GM23338 (cell line): ENCODE results near the gene CCNI. TPM values are rescaled to one million over a fixed set of nuclear protein-coding genes. Genes with fewer than 3 reads are reported as not detected.

ENCODE experiments used
- ATAC-seq: fragments of 200-7000 bp; cut with Tn5 transposase; 3 replicates; pipeline ENCODE4 v1.9.1; 2020
- DNase-seq: peaks from one replicate; pipeline ENCODE4 v3.0.0-alpha.2; 2015; ENCODE audit warnings: low spot score
- H2AFZ ChIP-seq: fragments of 200-600 bp; sonication (generic); 2 replicates; pipeline ENCODE4 v1.8.0; 2016; ENCODE audit warnings: antibody characterized with exemption, mild to moderate bottlenecking, moderate library complexity
- H3F3A ChIP-seq: fragments of 200-600 bp; sonication (generic); replicated peaks from 2 replicates; pipeline ENCODE4 v1.8.0; 2017; ENCODE audit warnings: antibody characterized with exemption, mixed run types, low read depth
- H3K27ac ChIP-seq: fragments of 200-600 bp; sonication (generic); 2 replicates; pipeline ENCODE4 v1.6.1; 2016; ENCODE audit warnings: low read depth
- H3K27me3 ChIP-seq: fragments of 200-600 bp; sonication (generic); 2 replicates; pipeline ENCODE4 v1.8.0; 2016; ENCODE audit warnings: mild to moderate bottlenecking, mixed run types, moderate library complexity; ENCODE audit not compliant: insufficient read depth
- H3K36me3 ChIP-seq: fragments of 200-600 bp; sonication (generic); 2 replicates; pipeline ENCODE4 v1.8.0; 2016; ENCODE audit warnings: mild to moderate bottlenecking; ENCODE audit not compliant: insufficient read depth
- H3K4me1 ChIP-seq: fragments of 200-600 bp; sonication (generic); 2 replicates; pipeline ENCODE4 v1.8.0; 2016; ENCODE audit warnings: mild to moderate bottlenecking, moderate library complexity; ENCODE audit not compliant: insufficient read depth
- H3K4me2 ChIP-seq: fragments of 200-600 bp; sonication (generic); 2 replicates; pipeline ENCODE4 v1.7.1; 2017; ENCODE audit warnings: mixed run types
- H3K4me3 ChIP-seq: fragments of 200-600 bp; sonication (generic); 2 replicates; pipeline ENCODE4 v1.6.1; 2016; ENCODE audit warnings: mixed run types
- H3K79me2 ChIP-seq: fragments of 200-600 bp; sonication (generic); replicated peaks from 2 replicates; pipeline ENCODE4 v1.8.0; 2017; ENCODE audit warnings: mild to moderate bottlenecking; ENCODE audit not compliant: insufficient read depth
- H3K9me2 ChIP-seq: fragments of 200-600 bp; sonication (generic); 2 replicates; pipeline ENCODE4 v1.8.0; 2017; ENCODE audit not compliant: insufficient read depth
- H4K20me1 ChIP-seq: fragments of 200-600 bp; sonication (generic); replicated peaks from 2 replicates; pipeline ENCODE4 v1.8.0; 2017; ENCODE audit warnings: mild to moderate bottlenecking; ENCODE audit not compliant: insufficient read depth
- H3K27ac Mint-ChIP-seq: 2 replicates; pipeline ENCODE4 v1.8.0; 2020; ENCODE audit warnings: inconsistent platforms, mild to moderate bottlenecking, moderate library complexity, mixed read lengths
- H3K27me3 Mint-ChIP-seq: 3 replicates; pipeline ENCODE4 v1.8.0; 2022; ENCODE audit warnings: low read depth, mild to moderate bottlenecking, moderate library complexity, mixed read lengths, inconsistent platforms; ENCODE audit not compliant: insufficient read depth, poor library complexity
- H3K36me3 Mint-ChIP-seq: 3 replicates; pipeline ENCODE4 v1.8.0; 2021; ENCODE audit warnings: low read depth, mild to moderate bottlenecking, inconsistent platforms, moderate library complexity, mixed read lengths
- H3K4me1 Mint-ChIP-seq: 3 replicates; pipeline ENCODE4 v1.8.0; 2020; ENCODE audit warnings: mild to moderate bottlenecking, inconsistent platforms, mixed read lengths
- H3K4me3 Mint-ChIP-seq: 3 replicates; pipeline ENCODE4 v1.8.0; 2021; ENCODE audit warnings: moderate library complexity, mild to moderate bottlenecking, inconsistent platforms, mixed read lengths
- H3K9me3 Mint-ChIP-seq: 3 replicates; pipeline ENCODE4 v1.8.0; 2020; ENCODE audit warnings: moderate library complexity, mild to moderate bottlenecking, inconsistent platforms, mixed read lengths
- NANOG ChIP-seq: IDR thresholded peaks from 2 replicates; pipeline ENCODE4 v1.6.1; 2016; ENCODE audit warnings: antibody characterized with exemption, borderline replicate concordance
- POLR2AphosphoS5 ChIP-seq: IDR thresholded peaks from 2 replicates; pipeline ENCODE4 v1.6.1; 2016; ENCODE audit warnings: antibody characterized with exemption, low read depth
- ZNF331 ChIP-seq: fragments of 250-450 bp; sonication (Bioruptor Pico); IDR thresholded peaks from 2 replicates; pipeline ENCODE4 v1.5.0; 2020; ENCODE audit warnings: low read depth, mild to moderate bottlenecking, moderate library complexity
- polyA plus RNA-seq: library from polyadenylated mRNA; unstranded; fragments of >200 nt; fragmentation: Nextera tagmentation; extraction: Ambion mirVana; gene quantifications from 2 replicates; pipeline ENCODE4 v1.2.1, GENCODE V29; 2016
- total RNA-seq: library from RNA; depleted of rRNA; stranded (reverse); fragments of >200 nt; shearing (Covaris generic); gene quantifications from 2 replicates; pipeline ENCODE4 v1.2.3, GENCODE V29; 2014
- TF ChIP-seq, protein P1 (sequence below), 2 experiments: fragments of 200-600 bp in 1 of 2; sonication (generic) in 1 of 2; conservative IDR thresholded peaks; 2 replicates each; pipeline versions ENCODE4 v1.5.1 to v1.6.1; 2016 to 2017; ENCODE audit warnings: antibody characterized with exemption in 2 of 2, low read depth in 2 of 2, mild to moderate bottlenecking in 2 of 2, moderate library complexity in 1 of 2
- TF ChIP-seq, protein P2 (sequence below): IDR thresholded peaks from one replicate; pipeline ENCODE4 v1.6.1; 2018; ENCODE audit warnings: antibody characterized with exemption; ENCODE audit not compliant: unreplicated experiment

Gene CCNI
- total and polyA plus RNA-seq, 2 experiments from 2014 or later = 207 to 248 TPM

DNA sequence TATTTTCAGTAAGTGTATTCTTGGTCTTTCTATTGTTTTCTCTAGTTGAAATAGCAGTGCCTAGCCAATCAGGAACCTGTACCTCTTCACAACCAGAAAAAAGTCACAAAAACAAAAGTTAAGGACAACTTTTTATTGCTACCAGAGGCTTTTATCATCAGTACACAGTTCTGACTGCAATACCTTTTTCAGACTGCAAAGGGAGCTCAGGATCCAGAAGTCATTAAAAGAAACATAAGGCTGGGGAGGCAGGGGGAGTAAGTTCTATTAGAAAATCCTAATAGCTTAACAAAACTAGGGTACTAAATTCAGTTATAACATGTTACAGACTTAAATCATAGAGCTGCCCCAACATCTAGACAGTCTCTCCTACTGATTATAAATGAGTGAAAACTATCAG, 28.8 kb downstream of the CCNI start:
- H3K27ac ChIP-seq = no peak overlapping the region
- H3K9me2 ChIP-seq = no peaks in the 10 kb centered on the region
- Mint-ChIP-seq H3K9me3 (no peaks in the 10 kb centered on the region), H3K4me1 (peaks cover 19% of the 10 kb centered on the region; the same call in 2 of the 3 replicates), H3K27me3 (peaks cover 3% of the 10 kb centered on the region), H3K27ac (no peak overlapping the region), H3K36me3 (peaks cover 40% of the 10 kb centered on the region), H3K4me3 (no peak overlapping the region)
- peak; percentile 18; the same call in 1 of the 3 replicates for ATAC-seq
- no peak for TF ChIP-seq NANOG
- TF ChIP-seq POLR2AphosphoS5 = no peak
- TF ChIP-seq, protein P1, sequence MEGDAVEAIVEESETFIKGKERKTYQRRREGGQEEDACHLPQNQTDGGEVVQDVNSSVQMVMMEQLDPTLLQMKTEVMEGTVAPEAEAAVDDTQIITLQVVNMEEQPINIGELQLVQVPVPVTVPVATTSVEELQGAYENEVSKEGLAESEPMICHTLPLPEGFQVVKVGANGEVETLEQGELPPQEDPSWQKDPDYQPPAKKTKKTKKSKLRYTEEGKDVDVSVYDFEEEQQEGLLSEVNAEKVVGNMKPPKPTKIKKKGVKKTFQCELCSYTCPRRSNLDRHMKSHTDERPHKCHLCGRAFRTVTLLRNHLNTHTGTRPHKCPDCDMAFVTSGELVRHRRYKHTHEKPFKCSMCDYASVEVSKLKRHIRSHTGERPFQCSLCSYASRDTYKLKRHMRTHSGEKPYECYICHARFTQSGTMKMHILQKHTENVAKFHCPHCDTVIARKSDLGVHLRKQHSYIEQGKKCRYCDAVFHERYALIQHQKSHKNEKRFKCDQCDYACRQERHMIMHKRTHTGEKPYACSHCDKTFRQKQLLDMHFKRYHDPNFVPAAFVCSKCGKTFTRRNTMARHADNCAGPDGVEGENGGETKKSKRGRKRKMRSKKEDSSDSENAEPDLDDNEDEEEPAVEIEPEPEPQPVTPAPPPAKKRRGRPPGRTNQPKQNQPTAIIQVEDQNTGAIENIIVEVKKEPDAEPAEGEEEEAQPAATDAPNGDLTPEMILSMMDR (conservative IDR thresholded peaks at IDR 0.05; ENCODE audit: low read depth in 2 of 2) = peak; percentile 36 to 39; a peak in 3 of 4 replicates
- H3K36me3 ChIP-seq = peaks cover 8% of the 10 kb centered on the region; the same call in 1 of the 2 replicates
- no peak overlapping the region for H3K4me3 ChIP-seq
- H3K79me2 ChIP-seq = no peaks in the 10 kb centered on the region; the same call in 1 of the 2 replicates
- no peak overlapping the region for H3K4me2 ChIP-seq
- no peaks in the 10 kb centered on the region for H3K4me1 ChIP-seq
- H3F3A ChIP-seq = 0 out of 2 replicates have a peak, but pooled peaks cover 5% of the 10 kb centered on the region
- H3K27me3 ChIP-seq = no peaks in the 10 kb centered on the region
- H2AFZ ChIP-seq = no peak overlapping the region
- peak; percentile 21 for DNase-seq
- 0 out of 2 replicates have a peak, but pooled peaks cover 2% of the 10 kb centered on the region for H4K20me1 ChIP-seq

DNA sequence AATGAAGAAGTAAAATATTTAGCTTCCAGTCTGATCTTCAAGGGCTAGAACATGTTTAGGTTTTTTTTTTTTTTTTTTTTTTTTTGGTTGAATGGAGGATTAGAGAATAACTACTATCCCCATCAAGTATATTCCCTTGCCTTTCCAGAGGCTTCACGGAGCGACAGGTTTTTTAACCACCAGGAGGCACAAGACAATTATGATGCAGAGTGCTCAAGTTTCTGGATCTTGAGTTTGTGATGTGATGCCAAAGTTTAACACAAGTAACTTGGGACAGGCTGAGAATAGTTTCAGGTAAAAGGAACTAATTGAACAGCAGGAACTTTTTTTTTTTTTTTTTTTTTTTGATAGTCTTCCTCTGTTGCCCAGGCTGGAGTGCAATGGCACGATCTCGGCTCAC, 30.3 kb downstream of the CCNI start:
- no peaks in the 10 kb centered on the region for H3K9me3 Mint-ChIP-seq
- H3K27ac Mint-ChIP-seq = no peak overlapping the region
- ATAC-seq (peak; percentile 52), DNase-seq (peak; percentile 66)
- H3K27me3 Mint-ChIP-seq = no peaks in the 10 kb centered on the region
- H3K36me3 ChIP-seq = no peaks in the 10 kb centered on the region
- H3K36me3 Mint-ChIP-seq = peaks cover 29% of the 10 kb centered on the region
- no peaks in the 10 kb centered on the region for H3K9me2 ChIP-seq
- no peaks in the 10 kb centered on the region for H4K20me1 ChIP-seq
- H3K4me2 ChIP-seq = no peak overlapping the region
- no peak overlapping the region for H3K4me3 Mint-ChIP-seq
- no peaks in the 10 kb centered on the region for H3K79me2 ChIP-seq
- no peak overlapping the region for H3K27ac ChIP-seq
- no peaks in the 10 kb centered on the region for H3K27me3 ChIP-seq
- H3F3A ChIP-seq = 0 out of 2 replicates have a peak, but pooled peaks cover 5% of the 10 kb centered on the region
- no peaks in the 10 kb centered on the region for H3K4me1 ChIP-seq
- H3K4me1 Mint-ChIP-seq = peaks cover 19% of the 10 kb centered on the region; the same call in 2 of the 3 replicates
- no peak overlapping the region for H2AFZ ChIP-seq
- TF ChIP-seq ZNF331 (CRISPR knock-in tag) = no peak
- TF ChIP-seq, protein P1 (conservative IDR thresholded peaks at IDR 0.05; ENCODE audit: low read depth in 2 of 2) = peak; percentile 44 to 57
- TF ChIP-seq, protein P2, sequence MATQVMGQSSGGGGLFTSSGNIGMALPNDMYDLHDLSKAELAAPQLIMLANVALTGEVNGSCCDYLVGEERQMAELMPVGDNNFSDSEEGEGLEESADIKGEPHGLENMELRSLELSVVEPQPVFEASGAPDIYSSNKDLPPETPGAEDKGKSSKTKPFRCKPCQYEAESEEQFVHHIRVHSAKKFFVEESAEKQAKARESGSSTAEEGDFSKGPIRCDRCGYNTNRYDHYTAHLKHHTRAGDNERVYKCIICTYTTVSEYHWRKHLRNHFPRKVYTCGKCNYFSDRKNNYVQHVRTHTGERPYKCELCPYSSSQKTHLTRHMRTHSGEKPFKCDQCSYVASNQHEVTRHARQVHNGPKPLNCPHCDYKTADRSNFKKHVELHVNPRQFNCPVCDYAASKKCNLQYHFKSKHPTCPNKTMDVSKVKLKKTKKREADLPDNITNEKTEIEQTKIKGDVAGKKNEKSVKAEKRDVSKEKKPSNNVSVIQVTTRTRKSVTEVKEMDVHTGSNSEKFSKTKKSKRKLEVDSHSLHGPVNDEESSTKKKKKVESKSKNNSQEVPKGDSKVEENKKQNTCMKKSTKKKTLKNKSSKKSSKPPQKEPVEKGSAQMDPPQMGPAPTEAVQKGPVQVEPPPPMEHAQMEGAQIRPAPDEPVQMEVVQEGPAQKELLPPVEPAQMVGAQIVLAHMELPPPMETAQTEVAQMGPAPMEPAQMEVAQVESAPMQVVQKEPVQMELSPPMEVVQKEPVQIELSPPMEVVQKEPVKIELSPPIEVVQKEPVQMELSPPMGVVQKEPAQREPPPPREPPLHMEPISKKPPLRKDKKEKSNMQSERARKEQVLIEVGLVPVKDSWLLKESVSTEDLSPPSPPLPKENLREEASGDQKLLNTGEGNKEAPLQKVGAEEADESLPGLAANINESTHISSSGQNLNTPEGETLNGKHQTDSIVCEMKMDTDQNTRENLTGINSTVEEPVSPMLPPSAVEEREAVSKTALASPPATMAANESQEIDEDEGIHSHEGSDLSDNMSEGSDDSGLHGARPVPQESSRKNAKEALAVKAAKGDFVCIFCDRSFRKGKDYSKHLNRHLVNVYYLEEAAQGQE = no peak
- no peak for TF ChIP-seq NANOG
- no peak for TF ChIP-seq POLR2AphosphoS5
- H3K4me3 ChIP-seq = no peak overlapping the region
